Hematopoietic multipotent progenitor cell treated with erythropoietin and hydrocortisone succinate and interleukin-3 and kit ligand, for 15 days (in vitro differentiated cells): ENCODE data around the gene LAMC2.
"Not testable (repeated sequence)": the region's sequence is repeated elsewhere in the genome, so short reads cannot be mapped to it uniquely, and the experiment has no call there.

ENCODE experiments used
- DNase-seq: peaks from one replicate; pipeline ENCODE4 v3.0.0-alpha.2; 2015; ENCODE audit warnings: low spot score

LAMC2 gene

DNA sequence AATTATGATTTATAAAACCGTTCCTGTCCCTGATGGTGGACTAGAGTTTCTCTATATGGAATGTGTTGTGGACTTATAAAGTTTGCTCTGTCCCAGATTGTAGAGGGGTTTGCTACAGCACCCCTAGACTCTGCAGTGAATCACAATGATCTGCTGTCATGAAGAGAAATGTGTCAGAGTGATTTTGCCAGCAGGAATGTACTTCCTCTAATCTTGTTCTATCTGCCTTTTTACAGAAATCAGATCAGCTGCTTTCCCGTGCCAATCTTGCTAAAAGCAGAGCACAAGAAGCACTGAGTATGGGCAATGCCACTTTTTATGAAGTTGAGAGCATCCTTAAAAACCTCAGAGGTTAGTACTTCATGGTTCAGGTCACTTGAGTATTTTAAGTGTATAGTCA lies 52.0 kb downstream of the LAMC2 start:
- DNase-seq: no peak

DNA sequence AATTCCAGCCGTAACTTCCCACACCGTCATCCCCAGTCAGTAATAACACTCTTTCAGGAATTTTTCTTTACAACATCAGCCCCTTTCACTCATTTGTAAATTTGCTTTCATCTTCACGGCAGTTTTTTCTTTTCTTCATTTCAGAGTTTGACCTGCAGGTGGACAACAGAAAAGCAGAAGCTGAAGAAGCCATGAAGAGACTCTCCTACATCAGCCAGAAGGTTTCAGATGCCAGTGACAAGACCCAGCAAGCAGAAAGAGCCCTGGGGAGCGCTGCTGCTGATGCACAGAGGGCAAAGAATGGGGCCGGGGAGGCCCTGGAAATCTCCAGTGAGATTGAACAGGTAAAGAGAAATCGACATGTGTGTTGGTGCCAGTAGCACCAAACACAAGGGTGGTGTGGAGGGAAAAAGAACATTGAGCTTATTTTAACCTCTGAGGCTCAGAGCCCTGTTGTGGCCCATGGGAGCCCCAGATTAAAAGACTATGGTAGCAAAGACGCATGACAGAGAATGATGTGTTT lies 53.2 kb downstream of the LAMC2 start:
- DNase-seq: no peak

DNA sequence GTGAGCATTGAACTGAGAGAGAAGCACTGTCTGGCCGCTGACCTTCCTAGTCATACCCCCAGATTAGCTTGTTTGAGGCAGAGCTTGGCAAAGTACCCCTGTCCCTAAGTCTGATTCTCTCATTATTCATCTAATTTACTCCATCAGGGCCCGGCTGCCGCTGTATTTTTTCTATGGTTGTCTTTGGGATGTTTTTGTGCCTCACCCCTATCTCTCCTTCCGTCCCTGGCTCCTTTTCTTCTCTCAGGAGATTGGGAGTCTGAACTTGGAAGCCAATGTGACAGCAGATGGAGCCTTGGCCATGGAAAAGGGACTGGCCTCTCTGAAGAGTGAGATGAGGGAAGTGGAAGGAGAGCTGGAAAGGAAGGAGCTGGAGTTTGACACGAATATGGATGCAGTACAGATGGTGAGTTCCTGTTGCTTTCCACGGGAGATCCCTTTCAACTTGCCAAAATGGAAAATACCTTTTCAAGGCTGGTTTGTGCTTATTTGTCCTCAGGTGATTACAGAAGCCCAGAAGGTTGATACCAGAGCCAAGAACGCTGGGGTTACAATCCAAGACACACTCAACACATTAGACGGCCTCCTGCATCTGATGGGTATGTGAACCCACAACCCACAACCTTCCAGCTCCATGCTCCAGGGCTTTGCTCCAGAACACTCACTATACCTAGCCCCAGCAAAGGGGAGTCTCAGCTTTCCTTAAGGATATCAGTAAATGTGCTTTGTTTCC lies 53.9 kb downstream of the LAMC2 start:
- DNase-seq: no peak

DNA sequence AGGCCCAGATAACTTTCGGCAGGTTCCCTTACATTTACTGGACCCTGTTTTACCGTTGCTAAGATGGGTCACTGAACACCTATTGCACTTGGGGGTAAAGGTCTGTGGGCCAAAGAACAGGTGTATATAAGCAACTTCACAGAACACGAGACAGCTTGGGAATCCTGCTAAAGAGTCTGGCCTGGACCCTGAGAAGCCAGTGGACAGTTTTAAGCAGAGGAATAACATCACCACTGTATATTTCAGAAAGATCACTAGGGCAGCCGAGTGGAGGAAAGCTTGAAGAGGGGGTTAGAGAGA lies 54.4 kb downstream of the LAMC2 start:
- no peak for DNase-seq

DNA sequence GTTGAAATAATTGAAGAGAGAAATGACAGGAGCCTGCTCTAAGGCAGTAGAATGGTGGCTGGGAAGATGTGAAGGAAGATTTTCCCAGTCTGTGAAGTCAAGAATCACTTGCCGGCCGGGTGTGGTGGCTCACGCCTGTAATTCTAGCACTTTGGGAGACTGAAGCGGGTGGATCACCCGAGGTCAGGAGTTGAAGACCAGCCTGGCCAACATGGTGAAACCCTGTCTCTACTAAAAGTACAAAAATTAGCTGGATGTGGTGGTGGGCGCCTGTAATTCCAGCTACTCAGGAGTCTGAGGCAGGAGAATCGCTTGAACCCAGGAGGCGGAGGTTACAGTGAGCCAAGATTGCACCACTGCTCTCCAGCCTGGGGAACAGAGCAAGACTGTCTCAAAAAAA lies 54.8 kb downstream of the LAMC2 start:
- DNase-seq: not testable (repeated sequence)

DNA sequence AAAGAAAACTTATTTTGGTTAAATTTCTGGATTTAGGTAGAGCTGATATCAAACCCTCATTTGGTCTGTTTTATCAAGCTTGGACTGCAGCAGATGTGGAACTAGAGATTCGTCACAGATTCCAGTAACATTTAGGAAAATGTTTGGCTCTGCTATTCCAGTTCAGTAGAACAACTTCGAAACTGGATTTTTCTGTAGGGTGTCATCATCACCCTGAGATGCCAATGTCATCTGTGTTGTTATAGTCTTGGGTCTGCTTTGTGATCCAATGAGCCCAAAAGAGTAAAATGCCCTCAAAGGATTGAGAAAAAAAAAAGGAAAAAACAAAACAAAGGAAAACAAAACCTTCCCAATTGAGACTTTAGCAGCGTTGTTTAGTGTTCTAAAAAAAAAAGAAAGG lies 55.4 kb downstream of the LAMC2 start:
- DNase-seq: no peak

DNA sequence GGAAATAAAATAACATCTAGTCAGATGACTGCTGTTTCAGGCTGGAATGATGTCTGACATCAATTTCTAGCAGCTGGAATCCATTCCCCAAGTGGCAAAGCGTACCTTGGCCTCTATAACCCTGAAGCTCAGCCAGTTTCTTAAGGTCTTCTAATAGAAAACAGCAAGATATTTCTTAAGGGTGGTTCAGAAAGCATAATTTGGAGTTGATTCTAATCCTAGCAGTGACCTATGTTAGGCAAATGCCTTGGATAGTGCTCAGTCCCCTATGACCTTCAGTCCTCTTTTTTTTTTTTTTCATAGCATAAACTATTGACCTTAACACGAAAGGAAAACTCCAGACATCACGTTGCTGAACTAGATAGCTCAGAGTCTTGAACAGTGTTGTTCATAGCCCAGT lies 56.5 kb downstream of the LAMC2 start:
- DNase-seq: no peak

DNA sequence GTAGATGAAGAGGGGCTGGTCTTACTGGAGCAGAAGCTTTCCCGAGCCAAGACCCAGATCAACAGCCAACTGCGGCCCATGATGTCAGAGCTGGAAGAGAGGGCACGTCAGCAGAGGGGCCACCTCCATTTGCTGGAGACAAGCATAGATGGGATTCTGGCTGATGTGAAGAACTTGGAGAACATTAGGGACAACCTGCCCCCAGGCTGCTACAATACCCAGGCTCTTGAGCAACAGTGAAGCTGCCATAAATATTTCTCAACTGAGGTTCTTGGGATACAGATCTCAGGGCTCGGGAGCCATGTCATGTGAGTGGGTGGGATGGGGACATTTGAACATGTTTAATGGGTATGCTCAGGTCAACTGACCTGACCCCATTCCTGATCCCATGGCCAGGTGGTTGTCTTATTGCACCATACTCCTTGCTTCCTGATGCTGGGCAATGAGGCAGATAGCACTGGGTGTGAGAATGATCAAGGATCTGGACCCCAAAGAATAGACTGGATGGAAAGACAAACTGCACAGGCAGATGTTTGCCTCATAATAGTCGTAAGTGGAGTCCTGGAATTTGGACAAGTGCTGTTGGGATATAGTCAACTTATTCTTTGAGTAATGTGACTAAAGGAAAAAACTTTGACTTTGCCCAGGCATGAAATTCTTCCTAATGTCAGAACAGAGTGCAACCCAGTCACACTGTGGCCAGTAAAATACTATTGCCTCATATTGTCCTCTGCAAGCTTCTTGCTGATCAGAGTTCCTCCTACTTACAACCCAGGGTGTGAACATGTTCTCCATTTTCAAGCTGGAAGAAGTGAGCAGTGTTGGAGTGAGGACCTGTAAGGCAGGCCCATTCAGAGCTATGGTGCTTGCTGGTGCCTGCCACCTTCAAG lies 57.3 kb downstream of the LAMC2 start:
- no peak for DNase-seq

DNA sequence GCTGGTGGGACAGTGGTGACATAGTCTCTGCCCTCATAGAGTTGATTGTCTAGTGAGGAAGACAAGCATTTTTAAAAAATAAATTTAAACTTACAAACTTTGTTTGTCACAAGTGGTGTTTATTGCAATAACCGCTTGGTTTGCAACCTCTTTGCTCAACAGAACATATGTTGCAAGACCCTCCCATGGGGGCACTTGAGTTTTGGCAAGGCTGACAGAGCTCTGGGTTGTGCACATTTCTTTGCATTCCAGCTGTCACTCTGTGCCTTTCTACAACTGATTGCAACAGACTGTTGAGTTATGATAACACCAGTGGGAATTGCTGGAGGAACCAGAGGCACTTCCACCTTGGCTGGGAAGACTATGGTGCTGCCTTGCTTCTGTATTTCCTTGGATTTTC lies 58.4 kb downstream of the LAMC2 start:
- DNase-seq: no peak

DNA sequence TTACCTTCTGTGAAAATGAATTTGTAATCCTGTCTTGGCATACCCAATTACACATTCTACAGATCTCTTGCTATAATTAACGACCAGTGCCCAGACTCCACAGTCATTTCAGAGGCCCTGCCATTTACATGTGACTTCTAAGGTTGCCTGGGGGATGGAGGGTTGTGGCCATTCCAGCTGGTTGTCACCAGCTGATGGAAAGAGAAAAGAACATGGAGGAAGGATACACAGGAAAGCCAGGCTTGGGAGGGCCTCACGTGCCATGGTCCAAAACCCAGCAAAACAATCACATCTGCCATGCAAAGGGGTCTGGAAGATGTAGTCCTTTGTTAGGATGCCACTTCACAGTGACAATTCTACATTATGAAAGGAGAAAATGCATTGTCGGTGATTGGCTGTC lies 59.3 kb downstream of the LAMC2 start:
- no peak for DNase-seq

DNA sequence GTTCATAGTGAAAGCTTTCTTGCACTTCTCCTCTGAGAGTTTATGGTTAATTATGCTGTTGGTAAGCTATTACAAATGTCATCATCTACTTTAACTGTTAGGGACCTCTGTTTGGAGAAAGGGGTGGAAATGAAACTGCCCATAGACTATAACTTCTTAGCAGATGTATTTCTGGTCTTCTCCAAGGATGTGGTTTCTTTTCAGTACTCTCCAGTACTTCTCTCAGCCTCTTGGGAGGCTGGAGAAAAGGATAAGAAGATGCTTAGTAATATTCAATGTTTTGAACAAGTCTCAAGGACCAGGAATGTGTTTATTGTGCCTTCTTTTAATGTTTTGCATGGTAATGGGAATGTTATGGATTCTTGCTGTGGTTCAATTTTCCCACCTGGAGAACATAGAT lies 60.4 kb downstream of the LAMC2 start:
- no peak for DNase-seq

DNA sequence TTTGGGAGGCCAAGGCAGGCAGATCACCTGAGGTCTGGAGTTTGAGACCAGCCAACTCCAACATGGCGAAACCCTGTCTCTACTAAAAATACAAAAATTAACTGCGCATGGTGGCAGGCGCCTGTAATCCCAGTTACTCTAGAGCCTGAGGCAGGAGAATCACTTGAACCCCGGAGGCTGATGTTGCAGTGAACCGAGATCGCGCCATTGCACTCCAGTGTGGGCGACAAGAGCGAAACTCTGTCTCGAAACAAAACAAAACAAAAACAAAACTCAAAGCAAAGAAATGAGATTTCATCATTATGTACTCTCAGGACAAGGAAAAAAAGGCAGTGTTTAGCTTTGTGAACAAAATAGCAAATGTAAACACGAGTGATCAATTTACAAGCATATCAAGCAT lies 61.0 kb downstream of the LAMC2 start:
- no peak for DNase-seq

DNA sequence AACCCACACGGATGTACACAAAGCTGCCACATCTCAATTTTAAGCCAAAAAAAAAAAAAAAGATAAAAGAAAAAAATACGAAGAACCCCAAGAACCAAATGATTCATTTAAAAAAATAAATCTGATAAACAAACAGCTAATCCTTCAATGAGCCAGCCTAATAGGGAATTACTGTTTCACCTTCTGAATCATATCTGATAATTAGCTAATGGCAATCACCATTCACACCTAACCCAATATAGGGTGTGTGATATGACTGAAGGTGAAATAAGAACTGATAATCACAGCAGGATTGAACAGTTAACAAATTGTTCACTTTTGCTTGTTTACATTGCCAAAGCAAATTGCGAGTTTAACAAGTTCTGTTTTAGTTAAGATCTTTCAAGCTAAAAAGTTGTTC lies 61.4 kb downstream of the LAMC2 start:
- no peak for DNase-seq

DNA sequence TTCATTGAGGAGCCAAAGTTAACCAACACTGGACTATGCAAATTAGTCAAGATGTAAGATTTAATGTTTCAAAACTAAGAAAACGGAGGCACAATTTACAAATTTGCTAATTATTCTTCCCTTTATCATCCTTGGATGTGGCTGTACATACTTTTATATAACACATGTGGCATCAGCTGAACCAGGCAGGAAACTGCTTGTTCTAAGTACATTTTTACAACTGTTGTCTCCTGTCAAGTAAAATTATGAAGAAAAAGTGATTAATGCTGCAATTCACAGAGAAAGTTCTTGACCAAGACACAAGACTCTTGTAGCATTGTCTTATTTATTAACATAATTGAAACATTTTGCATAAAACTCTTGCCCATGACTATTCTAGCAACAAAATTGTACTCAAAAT lies 61.9 kb downstream of the LAMC2 start:
- no peak for DNase-seq

DNA sequence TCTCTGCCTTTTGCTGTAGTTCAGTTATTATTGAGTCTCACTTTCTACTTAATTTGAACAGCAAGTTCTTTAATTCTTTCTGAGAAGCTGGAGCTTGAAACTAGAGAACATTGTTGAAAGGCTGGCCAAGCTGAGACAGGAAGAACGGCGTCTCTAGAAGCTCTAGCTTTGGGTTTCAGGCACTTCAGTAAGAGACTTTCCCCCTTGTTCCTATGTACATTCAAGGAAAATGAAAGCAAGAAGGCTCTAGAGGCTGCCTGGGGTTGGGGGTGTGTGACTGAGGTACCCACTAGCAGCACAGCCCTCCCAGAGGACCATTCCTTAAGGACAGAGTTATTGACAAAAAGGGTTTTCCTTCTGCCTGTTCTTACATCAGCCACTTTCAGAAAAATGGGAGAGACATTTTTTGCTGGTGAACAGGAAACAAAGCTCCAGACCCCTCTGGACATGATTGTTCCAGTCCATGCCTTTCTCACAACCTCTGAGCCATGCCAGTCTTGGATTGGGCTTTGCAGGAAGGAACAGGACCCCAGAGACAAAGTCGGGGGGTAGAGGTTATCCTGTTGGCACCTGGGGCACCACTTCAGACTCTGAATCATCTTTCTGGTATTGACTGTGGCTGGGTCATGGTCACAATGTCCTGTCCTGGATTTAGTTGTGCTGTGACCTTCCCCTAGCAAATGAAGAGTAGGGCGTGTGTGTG lies 63.1 kb downstream of the LAMC2 start:
- DNase-seq: no peak

DNA sequence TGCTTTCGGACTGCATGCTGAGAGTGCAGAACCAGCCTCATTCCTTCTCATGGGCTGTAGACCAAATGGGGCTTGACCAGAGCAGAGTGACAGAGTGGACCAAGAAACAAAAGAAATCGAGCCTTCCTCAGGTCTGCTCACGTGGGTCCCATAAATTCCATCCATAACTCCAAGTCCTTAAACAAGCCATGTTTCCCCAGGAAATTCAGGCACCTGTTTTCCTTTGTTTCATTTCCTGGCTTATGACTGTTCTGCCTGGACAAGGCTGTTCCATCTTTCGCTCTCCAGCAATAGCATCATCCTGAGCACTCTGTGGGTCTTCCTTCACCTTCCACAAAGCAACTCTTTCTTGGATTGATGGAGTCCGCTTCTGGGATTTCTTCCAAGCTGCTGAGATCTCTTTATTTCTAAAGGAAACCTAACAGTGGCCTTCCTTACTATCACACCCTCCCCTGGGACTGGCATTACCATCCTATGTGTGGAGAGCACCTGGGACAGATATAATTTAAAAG lies 63.9 kb downstream of the LAMC2 start:
- no peak for DNase-seq

DNA sequence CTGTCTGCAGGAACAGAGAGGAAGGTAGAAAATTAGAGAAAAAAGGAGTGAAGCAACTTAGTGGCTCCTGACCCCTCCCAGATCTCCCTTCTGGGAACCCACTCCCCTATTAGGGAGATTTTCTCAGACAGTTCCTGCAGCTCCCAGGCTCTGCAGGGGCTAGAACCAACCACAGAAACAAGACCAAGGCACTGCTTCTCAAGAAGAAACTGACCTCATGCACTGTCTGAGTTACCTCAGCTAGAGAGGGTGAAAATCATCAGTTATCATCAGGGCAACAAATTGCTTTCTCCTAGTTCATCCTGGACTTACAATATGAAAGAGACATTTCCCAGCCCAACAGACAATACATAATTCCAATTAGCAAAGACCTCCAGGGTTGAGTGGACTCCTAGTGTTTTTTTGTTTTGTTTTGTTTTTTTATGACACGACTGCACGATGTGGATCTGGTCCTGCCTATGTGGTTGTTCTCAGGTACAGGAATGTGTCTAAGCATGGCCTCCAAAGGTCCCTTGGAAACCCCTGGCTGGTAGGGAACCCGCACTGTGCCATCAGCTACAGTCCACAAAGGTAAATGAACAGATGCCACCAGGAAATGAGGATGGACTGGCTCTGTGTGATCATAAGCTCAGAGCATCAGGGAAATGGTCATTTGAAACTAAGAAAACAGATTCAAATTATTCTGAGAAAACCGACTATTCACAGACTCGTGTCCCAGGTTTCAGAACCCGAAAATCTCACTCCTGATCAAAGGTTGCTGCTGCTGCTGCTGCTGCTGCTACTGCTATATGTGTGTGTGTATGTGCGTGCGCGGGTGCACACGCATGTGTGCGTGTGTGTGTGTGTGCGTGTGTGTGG lies 65.3 kb downstream of the LAMC2 start:
- DNase-seq: no peak

DNA sequence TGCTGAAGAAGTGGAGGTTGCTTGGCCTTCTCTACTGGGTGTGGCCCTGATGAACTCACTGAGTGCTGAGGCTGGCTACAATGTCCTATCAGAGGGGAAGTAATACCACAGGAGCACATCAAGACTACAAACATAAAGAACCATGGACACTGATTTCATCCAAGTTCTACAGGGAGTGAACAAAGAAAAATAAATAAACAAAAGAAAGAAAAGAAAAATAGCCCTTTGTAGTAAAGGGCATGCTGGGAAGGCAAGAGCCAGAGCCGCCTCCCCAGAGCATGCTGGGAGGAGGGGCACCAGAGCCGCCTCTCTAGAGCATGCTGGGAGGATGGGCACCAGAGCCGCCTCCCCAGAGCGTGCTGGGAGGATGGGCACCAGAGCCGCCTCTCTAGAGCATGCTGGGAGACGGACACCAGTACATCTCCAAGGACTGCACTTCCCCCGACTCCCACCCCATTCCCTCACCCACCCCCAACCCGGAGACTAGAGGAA lies 65.9 kb downstream of the LAMC2 start:
- no peak for DNase-seq

DNA sequence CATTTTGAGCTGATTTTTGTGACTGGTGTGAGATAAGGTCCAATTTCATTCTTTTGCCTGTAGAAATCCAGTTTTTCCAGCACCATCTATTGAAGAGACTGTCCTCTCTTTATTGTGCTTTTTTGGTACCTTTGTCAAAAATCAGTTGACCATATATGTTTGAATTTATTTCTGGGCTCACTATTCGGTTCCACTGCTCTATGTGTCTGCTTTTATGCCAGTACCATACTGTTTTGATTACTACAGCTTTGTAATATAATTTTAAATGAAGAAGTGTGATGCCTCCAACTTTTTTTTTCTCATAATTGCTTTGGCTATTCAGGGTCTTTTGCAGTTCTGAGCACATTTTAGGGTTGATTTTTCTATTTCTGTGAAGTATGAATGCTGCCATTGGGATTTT lies 69.0 kb downstream of the LAMC2 start:
- no peak for DNase-seq

DNA sequence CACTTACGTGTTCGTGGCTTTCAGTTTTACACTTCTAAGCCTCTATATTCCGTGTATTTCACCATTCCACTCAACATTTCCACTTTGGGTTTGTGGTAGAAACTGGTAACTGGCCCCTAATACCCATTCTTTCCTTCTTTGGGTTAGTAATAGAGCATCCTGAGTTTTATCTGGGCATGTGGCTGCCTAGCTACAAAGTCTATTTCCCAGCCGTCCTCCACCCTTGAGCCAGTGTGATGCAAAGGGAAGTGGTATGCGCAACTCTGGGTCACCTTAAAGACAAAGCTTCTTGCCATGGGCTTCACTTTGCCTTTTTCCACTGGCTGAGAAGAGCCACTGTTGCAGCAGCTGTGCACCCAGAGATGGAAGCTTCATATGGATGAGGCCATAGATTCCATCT lies 73.9 kb downstream of the LAMC2 start:
- DNase-seq: no peak

DNA sequence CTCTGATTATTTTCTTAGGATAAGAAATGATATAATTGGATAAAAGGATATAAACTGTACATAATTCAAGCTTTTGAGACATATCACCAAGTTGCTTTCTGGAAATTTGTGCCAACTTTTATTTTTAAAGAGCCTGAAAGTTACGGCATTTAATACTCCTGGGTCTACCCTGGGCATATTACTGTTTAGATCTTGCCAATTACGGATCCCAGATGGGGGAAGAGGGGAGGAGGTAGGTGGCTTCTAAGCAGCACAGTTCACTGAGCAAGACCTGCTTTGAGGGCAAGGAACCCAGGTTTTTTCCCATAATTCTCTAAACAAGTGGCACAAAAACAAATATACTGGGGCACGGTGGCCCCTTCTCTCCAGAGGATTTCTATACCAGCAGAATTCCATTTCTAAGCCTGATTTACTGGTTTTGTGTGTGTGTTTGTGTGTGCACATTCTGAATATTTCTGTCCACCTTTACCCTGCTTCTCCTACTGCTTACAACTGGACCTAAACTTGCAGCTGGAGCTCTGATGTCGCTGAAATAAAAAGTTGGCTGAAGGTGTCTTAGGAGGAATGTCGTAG lies 76.7 kb downstream of the LAMC2 start:
- DNase-seq: no peak
